K562 (cell line): ENCODE data around the gene IGSF3. TPM values are rescaled to one million over a fixed set of nuclear protein-coding genes. Genes with fewer than 3 reads are reported as not detected.

ENCODE experiments used
- CAMTA2 ChIP-seq: fragments of 250-450 bp; sonication (Bioruptor Pico); conservative IDR thresholded peaks from 2 replicates; pipeline ENCODE4 v1.5.1; 2022
- CBX5 ChIP-seq: IDR thresholded peaks from 2 replicates; pipeline ENCODE4 v1.6.1; 2014; ENCODE audit warnings: low read depth, borderline replicate concordance
- ERF ChIP-seq: fragments of 450-650 bp; formaldehyde crosslinking; IDR thresholded peaks from 2 replicates; pipeline ENCODE4 v1.4.0; 2020; ENCODE audit warnings: mild to moderate bottlenecking, mixed read lengths
- FIP1L1 ChIP-seq: fragments of 200-400 bp; formaldehyde crosslinking; IDR thresholded peaks from 2 replicates; pipeline ENCODE4 v1.6.1; 2018; ENCODE audit warnings: mild to moderate bottlenecking, low read depth, low read length; ENCODE audit not compliant: poor library complexity, severe bottlenecking
- HMG20A ChIP-seq: fragments of 450-650 bp; formaldehyde crosslinking; conservative IDR thresholded peaks from 2 replicates; pipeline ENCODE4 v1.4.0; 2020; ENCODE audit warnings: mild to moderate bottlenecking, mixed read lengths
- HSF4 ChIP-seq: fragments of 250-450 bp; sonication (Bioruptor Pico); IDR thresholded peaks from 2 replicates; pipeline ENCODE4 v2.1.2; 2022; ENCODE audit warnings: mild to moderate bottlenecking, moderate library complexity, borderline replicate concordance
- KDM2B ChIP-seq: fragments of 250-450 bp; sonication (Bioruptor Pico); IDR thresholded peaks from 2 replicates; pipeline ENCODE4 v1.8.0; 2021; ENCODE audit warnings: mild to moderate bottlenecking, moderate library complexity
- KLF6 ChIP-seq: fragments of 250-450 bp; sonication (Bioruptor Pico); IDR thresholded peaks from 2 replicates; pipeline ENCODE4 v1.4.0; 2020; ENCODE audit warnings: mild to moderate bottlenecking, moderate library complexity, borderline replicate concordance
- SMARCC2 ChIP-seq: fragments of 450-650 bp; IDR thresholded peaks from 2 replicates; pipeline ENCODE4 v1.6.1; 2017; ENCODE audit warnings: antibody characterized with exemption, moderate library complexity, mild to moderate bottlenecking, low read depth
- XRCC5 ChIP-seq: fragments of 200-400 bp; formaldehyde crosslinking; IDR thresholded peaks from 2 replicates; pipeline ENCODE4 v1.6.1; 2017; ENCODE audit warnings: low read depth, mild to moderate bottlenecking, low read length
- polyA plus RNA-seq, 8 experiments: library from polyadenylated mRNA; depleted of rRNA in 4 of 8; stranded (reverse) in 5 of 8; unstranded in 3 of 8; fragments of >200 nt; fragmentation: Nextera tagmentation in 2 of 8; fragmentation: Illumina TruSeq in 1 of 8; extraction: Ambion mirVana in 2 of 8; extraction: Trizol in 1 of 8; gene quantifications; 2 replicates each; pipeline versions ENCODE4 v1.2.1 to v1.2.3, GENCODE V29; 2011 to 2014; ENCODE audit warnings: inconsistent platforms in 1 of 8, missing spikeins in 1 of 8
- total RNA-seq, 7 experiments: library from RNA; depleted of rRNA in 6 of 7; stranded (reverse); fragments of >200 nt in 6 of 7; fragmentation: Illumina TruSeq in 2 of 7; extraction: Trizol in 2 of 7; gene quantifications; 2 replicates each; pipeline versions ENCODE4 v1.2.1 to v1.2.3, GENCODE V29; 2011 to 2021; ENCODE audit warnings: low replicate concordance in 1 of 7
- TF ChIP-seq, protein P1 (sequence below): fragments of 200-600 bp; sonication (generic); IDR thresholded peaks from one replicate; pipeline ENCODE4 v1.6.1; 2012; ENCODE audit warnings: mild to moderate bottlenecking, low read depth, low read length, inconsistent platforms
- TF ChIP-seq, protein P2 (sequence below): fragments of 250-450 bp; sonication (Bioruptor Pico); IDR thresholded peaks from 2 replicates; pipeline ENCODE4 v1.4.0; 2020; ENCODE audit warnings: mild to moderate bottlenecking, moderate library complexity
- TF ChIP-seq, protein P3 (sequence below): fragments of 250-450 bp; sonication (Bioruptor Pico); IDR thresholded peaks from 2 replicates; pipeline ENCODE4 v1.8.0; 2021; ENCODE audit warnings: moderate library complexity, mild to moderate bottlenecking, inconsistent platforms

IGSF3 gene
- total and polyA plus RNA-seq, 9 of the 15 experiments (the other 6 are each of a cell fraction or from before 2014, with no cell fraction given) = 1.1 to 15.0 (median 8.3) TPM

GRCh38 chr1:116686723-116687352, 19.3 kb upstream of the IGSF3 start (continued):
- TF ChIP-seq, protein P1, sequence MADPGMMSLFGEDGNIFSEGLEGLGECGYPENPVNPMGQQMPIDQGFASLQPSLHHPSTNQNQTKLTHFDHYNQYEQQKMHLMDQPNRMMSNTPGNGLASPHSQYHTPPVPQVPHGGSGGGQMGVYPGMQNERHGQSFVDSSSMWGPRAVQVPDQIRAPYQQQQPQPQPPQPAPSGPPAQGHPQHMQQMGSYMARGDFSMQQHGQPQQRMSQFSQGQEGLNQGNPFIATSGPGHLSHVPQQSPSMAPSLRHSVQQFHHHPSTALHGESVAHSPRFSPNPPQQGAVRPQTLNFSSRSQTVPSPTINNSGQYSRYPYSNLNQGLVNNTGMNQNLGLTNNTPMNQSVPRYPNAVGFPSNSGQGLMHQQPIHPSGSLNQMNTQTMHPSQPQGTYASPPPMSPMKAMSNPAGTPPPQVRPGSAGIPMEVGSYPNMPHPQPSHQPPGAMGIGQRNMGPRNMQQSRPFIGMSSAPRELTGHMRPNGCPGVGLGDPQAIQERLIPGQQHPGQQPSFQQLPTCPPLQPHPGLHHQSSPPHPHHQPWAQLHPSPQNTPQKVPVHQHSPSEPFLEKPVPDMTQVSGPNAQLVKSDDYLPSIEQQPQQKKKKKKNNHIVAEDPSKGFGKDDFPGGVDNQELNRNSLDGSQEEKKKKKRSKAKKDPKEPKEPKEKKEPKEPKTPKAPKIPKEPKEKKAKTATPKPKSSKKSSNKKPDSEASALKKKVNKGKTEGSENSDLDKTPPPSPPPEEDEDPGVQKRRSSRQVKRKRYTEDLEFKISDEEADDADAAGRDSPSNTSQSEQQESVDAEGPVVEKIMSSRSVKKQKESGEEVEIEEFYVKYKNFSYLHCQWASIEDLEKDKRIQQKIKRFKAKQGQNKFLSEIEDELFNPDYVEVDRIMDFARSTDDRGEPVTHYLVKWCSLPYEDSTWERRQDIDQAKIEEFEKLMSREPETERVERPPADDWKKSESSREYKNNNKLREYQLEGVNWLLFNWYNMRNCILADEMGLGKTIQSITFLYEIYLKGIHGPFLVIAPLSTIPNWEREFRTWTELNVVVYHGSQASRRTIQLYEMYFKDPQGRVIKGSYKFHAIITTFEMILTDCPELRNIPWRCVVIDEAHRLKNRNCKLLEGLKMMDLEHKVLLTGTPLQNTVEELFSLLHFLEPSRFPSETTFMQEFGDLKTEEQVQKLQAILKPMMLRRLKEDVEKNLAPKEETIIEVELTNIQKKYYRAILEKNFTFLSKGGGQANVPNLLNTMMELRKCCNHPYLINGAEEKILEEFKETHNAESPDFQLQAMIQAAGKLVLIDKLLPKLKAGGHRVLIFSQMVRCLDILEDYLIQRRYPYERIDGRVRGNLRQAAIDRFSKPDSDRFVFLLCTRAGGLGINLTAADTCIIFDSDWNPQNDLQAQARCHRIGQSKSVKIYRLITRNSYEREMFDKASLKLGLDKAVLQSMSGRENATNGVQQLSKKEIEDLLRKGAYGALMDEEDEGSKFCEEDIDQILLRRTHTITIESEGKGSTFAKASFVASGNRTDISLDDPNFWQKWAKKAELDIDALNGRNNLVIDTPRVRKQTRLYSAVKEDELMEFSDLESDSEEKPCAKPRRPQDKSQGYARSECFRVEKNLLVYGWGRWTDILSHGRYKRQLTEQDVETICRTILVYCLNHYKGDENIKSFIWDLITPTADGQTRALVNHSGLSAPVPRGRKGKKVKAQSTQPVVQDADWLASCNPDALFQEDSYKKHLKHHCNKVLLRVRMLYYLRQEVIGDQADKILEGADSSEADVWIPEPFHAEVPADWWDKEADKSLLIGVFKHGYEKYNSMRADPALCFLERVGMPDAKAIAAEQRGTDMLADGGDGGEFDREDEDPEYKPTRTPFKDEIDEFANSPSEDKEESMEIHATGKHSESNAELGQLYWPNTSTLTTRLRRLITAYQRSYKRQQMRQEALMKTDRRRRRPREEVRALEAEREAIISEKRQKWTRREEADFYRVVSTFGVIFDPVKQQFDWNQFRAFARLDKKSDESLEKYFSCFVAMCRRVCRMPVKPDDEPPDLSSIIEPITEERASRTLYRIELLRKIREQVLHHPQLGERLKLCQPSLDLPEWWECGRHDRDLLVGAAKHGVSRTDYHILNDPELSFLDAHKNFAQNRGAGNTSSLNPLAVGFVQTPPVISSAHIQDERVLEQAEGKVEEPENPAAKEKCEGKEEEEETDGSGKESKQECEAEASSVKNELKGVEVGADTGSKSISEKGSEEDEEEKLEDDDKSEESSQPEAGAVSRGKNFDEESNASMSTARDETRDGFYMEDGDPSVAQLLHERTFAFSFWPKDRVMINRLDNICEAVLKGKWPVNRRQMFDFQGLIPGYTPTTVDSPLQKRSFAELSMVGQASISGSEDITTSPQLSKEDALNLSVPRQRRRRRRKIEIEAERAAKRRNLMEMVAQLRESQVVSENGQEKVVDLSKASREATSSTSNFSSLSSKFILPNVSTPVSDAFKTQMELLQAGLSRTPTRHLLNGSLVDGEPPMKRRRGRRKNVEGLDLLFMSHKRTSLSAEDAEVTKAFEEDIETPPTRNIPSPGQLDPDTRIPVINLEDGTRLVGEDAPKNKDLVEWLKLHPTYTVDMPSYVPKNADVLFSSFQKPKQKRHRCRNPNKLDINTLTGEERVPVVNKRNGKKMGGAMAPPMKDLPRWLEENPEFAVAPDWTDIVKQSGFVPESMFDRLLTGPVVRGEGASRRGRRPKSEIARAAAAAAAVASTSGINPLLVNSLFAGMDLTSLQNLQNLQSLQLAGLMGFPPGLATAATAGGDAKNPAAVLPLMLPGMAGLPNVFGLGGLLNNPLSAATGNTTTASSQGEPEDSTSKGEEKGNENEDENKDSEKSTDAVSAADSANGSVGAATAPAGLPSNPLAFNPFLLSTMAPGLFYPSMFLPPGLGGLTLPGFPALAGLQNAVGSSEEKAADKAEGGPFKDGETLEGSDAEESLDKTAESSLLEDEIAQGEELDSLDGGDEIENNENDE = no peak
- TF ChIP-seq HSF4 (peak; percentile 41; the same call in 1 of the 2 replicates), SMARCC2 (no peak), HMG20A (CRISPR knock-in tag) (no peak), CBX5 (no peak), XRCC5 (no peak), KLF6 (CRISPR knock-in tag) (0 out of 2 replicates have a peak, but pooled peaks have one; percentile 12), ERF (CRISPR knock-in tag) (no peak), KDM2B (CRISPR knock-in tag) (no peak), FIP1L1 (no peak), CAMTA2 (CRISPR knock-in tag) (no peak)
- TF ChIP-seq, protein P2, sequence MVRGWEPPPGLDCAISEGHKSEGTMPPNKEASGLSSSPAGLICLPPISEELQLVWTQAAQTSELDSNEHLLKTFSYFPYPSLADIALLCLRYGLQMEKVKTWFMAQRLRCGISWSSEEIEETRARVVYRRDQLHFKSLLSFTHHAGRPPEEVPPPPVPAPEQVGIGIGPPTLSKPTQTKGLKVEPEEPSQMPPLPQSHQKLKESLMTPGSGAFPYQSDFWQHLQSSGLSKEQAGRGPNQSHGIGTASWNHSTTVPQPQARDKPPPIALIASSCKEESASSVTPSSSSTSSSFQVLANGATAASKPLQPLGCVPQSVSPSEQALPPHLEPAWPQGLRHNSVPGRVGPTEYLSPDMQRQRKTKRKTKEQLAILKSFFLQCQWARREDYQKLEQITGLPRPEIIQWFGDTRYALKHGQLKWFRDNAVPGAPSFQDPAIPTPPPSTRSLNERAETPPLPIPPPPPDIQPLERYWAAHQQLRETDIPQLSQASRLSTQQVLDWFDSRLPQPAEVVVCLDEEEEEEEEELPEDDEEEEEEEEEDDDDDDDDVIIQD (CRISPR knock-in tag) = peak; percentile 27; the same call in 1 of the 2 replicates
- TF ChIP-seq, protein P3, sequence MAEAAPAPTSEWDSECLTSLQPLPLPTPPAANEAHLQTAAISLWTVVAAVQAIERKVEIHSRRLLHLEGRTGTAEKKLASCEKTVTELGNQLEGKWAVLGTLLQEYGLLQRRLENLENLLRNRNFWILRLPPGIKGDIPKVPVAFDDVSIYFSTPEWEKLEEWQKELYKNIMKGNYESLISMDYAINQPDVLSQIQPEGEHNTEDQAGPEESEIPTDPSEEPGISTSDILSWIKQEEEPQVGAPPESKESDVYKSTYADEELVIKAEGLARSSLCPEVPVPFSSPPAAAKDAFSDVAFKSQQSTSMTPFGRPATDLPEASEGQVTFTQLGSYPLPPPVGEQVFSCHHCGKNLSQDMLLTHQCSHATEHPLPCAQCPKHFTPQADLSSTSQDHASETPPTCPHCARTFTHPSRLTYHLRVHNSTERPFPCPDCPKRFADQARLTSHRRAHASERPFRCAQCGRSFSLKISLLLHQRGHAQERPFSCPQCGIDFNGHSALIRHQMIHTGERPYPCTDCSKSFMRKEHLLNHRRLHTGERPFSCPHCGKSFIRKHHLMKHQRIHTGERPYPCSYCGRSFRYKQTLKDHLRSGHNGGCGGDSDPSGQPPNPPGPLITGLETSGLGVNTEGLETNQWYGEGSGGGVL (CRISPR knock-in tag) = no peak
